ENCODE data around the gene URB1.
"Not testable (repeated sequence)": the region's sequence is repeated elsewhere in the genome, so short reads cannot be mapped to it uniquely, and the experiment has no call there.

Gene URB1

DNA sequence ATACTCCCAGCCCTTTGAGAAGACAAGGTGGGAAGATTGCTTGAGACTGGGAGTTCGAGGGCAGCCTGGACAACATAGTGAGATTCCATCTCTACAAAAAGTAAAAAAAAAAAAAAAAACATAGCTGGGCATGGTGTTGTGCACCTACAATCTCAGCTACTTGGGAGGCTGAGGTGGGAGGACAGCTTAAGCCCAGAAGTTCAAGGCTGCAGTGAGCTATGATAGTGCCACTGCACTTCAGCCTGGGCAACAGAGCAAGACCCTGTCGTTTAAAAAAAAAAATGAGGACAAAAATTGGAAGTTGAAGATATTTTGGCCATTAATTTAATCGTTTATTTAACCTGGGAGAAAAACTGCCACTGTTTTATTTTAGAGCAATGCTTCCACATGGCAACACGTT is 1.1 kb downstream of the URB1 start:
- H3K9ac ChIP-seq (ENCODE audit: low read length) = peak overlapping the region; percentile 75
- peak overlapping the region; percentile 89 for H3K4me2 ChIP-seq (ENCODE audit: low read length)
- no peaks in the 10 kb centered on the region for H3K9me3 ChIP-seq (ENCODE audit: low read length)
- H2AFZ ChIP-seq (ENCODE audit: low read length) = no peak overlapping the region
- H3K27ac ChIP-seq (ENCODE audit: low read depth, low read length, poor library complexity, severe bottlenecking) = no peak overlapping the region
- peak overlapping the region; percentile 88 for H3K4me3 ChIP-seq (ENCODE audit: low read depth, low read length, poor library complexity, severe bottlenecking)
- no peaks in the 10 kb centered on the region for H3K27me3 ChIP-seq (ENCODE audit: insufficient read depth, low read length)
- no peaks in the 10 kb centered on the region for H4K20me1 ChIP-seq (ENCODE audit: insufficient read depth, low read length)
- peaks cover 39% of the 10 kb centered on the region for H3K4me1 ChIP-seq (ENCODE audit: insufficient read depth, low read length, severe bottlenecking)
- H3K79me2 ChIP-seq (ENCODE audit: insufficient read depth, low read length) = peaks cover 52% of the 10 kb centered on the region
- H3K9me2 ChIP-seq (ENCODE audit: low read depth, low read length) = no peaks in the 10 kb centered on the region
- no peaks in the 10 kb centered on the region for H3F3A ChIP-seq (ENCODE audit: insufficient read depth, low read length)
- TF ChIP-seq CTCF (IDR thresholded peaks at IDR 0.05; ENCODE audit: low read length) (no peak), EZH2 (IDR thresholded peaks at IDR 0.05; ENCODE audit: borderline replicate concordance, low read length) (no peak)
- H3K36me3 ChIP-seq (ENCODE audit: insufficient read depth, low read length) = peaks cover 30% of the 10 kb centered on the region; the same call in 1 of the 2 replicates

- Histone ChIP-seq H3K36me3 (ENCODE audit: insufficient read depth, low read length) (peaks cover 35% of the 10 kb centered on the region; the same call in 1 of the 2 replicates), H3K4me1 (ENCODE audit: insufficient read depth, low read length, severe bottlenecking) (peaks cover 39% of the 10 kb centered on the region), H3K79me2 (ENCODE audit: insufficient read depth, low read length) (peaks cover 60% of the 10 kb centered on the region)
- not testable (repeated sequence) for H2AFZ ChIP-seq (ENCODE audit: low read length); H3K9me3 ChIP-seq (ENCODE audit: low read length); H3K9me2 ChIP-seq (ENCODE audit: low read depth, low read length); H3F3A ChIP-seq (ENCODE audit: insufficient read depth, low read length); H3K27me3 ChIP-seq (ENCODE audit: insufficient read depth, low read length); H3K4me2 ChIP-seq (ENCODE audit: low read length); H4K20me1 ChIP-seq (ENCODE audit: insufficient read depth, low read length); H3K9ac ChIP-seq (ENCODE audit: low read length); H3K27ac ChIP-seq (ENCODE audit: low read depth, low read length, poor library complexity, severe bottlenecking); H3K4me3 ChIP-seq (ENCODE audit: low read depth, low read length, poor library complexity, severe bottlenecking)
These were observed 2.1 kb downstream of the URB1 start for GRCh38 chr21:32390537-32391224.

DNA sequence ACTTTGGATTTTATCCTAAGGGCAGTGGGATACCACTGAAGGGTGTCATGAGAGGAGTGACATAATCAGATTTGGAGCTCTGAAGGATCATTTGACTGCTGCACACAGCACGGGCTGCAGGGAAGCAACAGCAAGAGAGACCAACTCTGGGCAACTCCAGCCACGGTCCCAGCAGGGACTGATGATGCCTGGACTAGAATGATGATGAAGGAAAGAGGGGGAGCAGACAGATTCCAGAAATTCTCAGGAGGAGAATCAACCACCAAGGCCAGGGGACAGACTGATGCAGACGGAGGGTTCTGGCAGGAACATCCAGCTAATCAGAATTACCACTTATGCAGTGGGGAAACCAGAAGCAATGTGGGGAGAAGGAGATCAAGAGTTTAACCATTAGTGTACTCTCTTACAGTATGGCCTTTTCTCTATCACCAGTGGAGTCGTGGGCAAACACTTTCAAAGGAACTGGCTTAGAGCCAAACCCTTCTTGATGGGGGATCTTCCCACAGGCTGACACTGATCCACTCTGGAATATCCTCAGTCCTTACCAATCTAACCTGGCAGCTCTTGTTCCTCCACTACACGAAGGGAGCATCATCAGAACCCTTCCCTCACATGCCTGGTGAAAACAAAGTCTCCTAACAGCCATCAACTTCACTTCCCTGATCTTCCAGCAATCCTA is 3.3 kb downstream of the URB1 start:
- no peaks in the 10 kb centered on the region for H3K9me3 ChIP-seq (ENCODE audit: low read length)
- no peak overlapping the region for H3K9ac ChIP-seq (ENCODE audit: low read length)
- H3K36me3 ChIP-seq (ENCODE audit: insufficient read depth, low read length) = peaks cover 46% of the 10 kb centered on the region; the same call in 1 of the 2 replicates
- peaks cover 60% of the 10 kb centered on the region for H3K79me2 ChIP-seq (ENCODE audit: insufficient read depth, low read length)
- H3K27me3 ChIP-seq (ENCODE audit: insufficient read depth, low read length) = no peaks in the 10 kb centered on the region
- no peak overlapping the region for H3K27ac ChIP-seq (ENCODE audit: low read depth, low read length, poor library complexity, severe bottlenecking)
- no peak overlapping the region for H3K4me3 ChIP-seq (ENCODE audit: low read depth, low read length, poor library complexity, severe bottlenecking)
- H2AFZ ChIP-seq (ENCODE audit: low read length) = no peak overlapping the region
- no peak overlapping the region for H3K4me2 ChIP-seq (ENCODE audit: low read length)
- H3F3A ChIP-seq (ENCODE audit: insufficient read depth, low read length) = no peaks in the 10 kb centered on the region
- no peaks in the 10 kb centered on the region for H4K20me1 ChIP-seq (ENCODE audit: insufficient read depth, low read length)
- no peaks in the 10 kb centered on the region for H3K9me2 ChIP-seq (ENCODE audit: low read depth, low read length)
- TF ChIP-seq EZH2 (IDR thresholded peaks at IDR 0.05; ENCODE audit: borderline replicate concordance, low read length) (no peak), CTCF (IDR thresholded peaks at IDR 0.05; ENCODE audit: low read length) (no peak)
- peaks cover 39% of the 10 kb centered on the region for H3K4me1 ChIP-seq (ENCODE audit: insufficient read depth, low read length, severe bottlenecking)
